GM08714 (cell line): Measurements from ENCODE around the gene PXMP4.
"Not testable (repeated sequence)": the region's sequence is repeated elsewhere in the genome, so short reads cannot be mapped to it uniquely, and the experiment has no call there.

ENCODE experiments used
- H3K4me3 ChIP-seq: fragments of 200-500 bp; sonication (Bioruptor generic); 2 replicates; pipeline ENCODE4 v1.5.1; 2014; ENCODE audit warnings: mild to moderate bottlenecking, low read length, inconsistent platforms
- ZNF274 ChIP-seq: IDR thresholded peaks from 2 replicates; pipeline ENCODE4 v1.6.1; 2012; ENCODE audit warnings: mild to moderate bottlenecking, low read depth, low read length

PXMP4 gene

DNA sequence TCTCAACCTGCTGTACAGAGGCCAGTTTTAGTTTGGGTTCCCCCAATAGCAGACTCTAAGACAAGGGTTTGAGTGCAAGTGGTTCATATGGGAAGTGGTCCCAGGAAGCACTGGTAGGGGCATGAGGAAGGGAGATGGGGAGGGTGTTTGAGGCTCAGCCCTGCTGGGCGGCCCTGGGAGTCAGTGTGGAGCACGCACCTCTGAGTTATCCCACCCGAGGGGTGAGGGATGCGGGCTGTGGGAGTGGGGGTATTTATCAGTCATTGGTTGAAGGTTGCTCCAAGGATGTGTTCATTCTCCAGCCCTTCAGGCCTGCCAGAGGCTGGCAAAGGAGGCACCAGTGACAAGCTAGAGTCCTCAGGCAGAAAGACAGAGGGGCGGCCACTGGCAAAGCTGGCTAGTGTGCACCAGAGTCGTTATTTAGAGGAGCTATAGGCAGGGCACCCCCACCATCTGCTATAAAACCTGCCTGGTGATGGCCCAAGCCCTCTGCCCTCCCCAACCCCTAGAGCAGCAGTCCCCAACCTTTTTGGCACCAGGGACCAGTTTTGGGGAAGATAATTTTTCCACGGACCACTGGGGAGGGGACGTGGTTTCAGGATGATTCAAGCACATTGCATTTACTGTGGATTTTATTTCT is 16.5 kb downstream of the PXMP4 start:
- TF ChIP-seq ZNF274, result no peak
- H3K4me3 ChIP-seq, result no peak overlapping the region

DNA sequence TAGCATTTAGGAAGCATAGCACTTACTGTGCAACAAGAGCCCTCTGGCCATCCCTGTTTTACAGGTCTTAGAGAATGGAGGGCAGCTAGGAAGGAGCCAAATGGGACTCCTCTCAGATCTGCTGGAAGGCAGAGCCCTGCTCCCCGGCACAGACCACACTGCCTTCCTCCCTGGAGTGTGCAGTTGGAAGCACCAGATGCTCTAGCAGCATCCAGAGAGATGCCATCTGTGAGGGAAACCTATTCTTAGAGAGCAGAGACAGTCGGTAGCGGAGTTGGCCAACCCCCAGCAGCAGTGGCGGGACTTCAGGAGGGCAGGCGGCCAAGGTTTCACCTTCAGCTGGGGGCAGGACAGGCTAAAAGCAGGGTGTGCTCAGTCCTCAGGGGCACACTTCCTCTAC is 17.2 kb downstream of the PXMP4 start:
- no peak for TF ChIP-seq ZNF274
- H3K4me3 ChIP-seq, result no peak overlapping the region

DNA sequence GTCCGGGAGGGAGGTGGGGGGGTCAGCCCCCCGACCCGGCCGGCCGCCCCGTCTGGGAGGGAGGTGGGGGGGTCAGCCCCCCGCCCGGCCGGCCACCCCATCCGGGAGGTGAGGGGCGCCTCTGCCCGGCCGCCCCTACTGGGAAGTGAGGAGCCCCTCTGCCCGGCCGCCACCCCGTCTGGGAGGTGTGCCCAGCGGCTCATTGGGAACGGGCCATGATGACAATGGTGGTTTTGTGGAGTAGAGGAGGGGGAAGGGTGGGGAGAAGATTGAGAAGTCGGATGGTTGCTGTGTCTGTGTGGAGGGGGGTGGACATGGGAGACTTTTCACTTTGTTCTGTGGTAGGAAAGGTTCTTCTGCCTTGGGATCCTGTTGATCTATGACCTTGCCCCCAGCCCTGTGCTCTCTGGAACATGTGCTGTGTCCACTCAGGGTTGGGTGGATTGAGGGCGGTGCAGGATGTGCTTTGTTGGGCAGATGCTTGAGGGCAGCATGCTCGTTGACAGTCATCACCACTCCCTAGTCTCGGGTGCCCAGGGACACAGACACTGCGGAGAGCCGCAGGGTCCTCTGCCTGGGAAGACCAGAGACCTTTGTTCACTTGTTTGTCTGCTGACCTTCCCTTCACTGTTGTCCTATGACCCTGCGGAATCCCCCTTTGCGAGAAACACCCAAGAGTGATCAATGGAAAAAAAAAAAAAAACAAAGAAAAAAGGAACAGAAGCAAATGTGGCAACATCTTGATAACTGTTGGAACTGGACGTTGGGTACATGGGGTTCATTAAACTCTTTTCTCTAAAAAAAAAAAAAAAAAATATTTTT is 18.3 kb downstream of the PXMP4 start:
- no peak for TF ChIP-seq ZNF274
- no peak overlapping the region for H3K4me3 ChIP-seq

DNA sequence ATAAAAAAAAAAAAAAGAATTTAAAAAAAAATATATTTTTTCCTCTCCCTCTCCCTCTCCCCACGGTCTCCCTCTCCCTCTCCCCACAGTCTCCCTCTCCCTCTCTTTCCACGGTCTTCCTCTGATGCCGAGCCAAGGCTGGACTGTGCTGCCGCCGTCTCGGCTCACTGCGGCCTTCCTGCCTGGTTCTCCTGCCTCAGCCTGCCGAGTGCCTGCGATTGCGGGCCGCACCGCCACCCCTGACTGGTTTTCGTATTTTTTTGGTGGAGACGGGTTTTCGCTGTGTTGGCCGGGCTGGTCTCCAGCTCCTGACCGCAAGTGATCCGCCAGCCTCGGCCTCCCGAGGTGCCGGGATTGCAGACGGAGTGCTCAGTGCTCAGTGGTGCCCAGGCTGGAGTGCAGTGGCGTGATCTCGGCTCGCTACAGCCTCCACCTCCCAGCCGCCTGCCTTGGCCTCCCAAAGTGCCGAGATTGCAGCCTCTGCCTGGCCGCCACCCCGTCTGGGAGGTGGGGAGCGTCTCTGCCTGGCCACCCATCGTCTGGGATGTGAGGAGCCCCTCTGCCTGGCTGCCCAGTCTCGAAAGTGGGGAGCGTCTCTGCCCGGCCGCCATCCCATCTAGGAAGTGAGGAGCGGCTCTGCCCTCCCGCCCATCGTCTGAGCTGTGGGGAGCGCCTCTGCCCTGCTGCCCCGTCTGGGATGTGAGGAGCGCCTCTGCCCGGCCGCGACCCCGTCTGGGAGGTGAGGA is 19.2 kb downstream of the PXMP4 start:
- not testable (repeated sequence) for H3K4me3 ChIP-seq

DNA sequence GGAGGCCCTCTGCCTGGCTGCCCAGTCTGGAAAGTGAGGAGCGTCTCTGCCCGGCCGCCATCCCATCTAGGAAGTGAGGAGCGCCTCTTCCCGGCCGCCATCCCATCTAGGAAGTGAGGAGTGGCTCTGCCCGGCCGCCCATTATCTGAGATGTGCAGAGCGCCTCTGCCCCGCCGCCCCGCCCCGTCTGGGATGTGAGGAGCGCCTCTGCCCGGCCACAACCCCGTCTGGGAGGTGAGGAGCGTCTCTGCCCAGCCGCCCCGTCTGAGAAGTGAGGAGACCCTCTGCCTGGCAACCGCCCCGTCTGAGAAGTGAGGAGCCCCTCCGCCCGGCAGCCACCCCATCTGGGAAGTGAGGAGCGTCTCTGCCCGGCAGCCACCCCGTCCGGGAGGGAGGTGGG is 21.1 kb downstream of the PXMP4 start:
- not testable (repeated sequence) for H3K4me3 ChIP-seq

DNA sequence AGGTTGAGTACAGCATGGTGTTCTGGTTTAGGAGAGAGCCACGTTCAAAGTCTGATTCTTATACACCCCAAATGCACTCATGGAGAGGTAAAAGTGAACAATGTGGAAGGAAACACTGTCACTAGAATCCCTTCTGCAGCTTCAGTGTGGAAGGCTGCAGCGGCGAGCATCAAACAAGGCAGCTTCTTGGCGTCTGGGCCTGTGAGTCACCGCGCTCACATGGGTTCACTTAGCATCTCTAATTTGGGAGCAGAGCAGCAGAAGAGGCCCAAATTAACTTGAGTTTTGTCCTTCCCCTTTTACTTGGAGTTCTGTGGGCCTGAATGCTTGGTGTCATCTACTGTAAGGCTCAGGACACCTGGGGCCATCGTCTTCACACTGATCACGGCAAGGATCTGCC is 23.0 kb downstream of the PXMP4 start:
- no peak overlapping the region for H3K4me3 ChIP-seq
- TF ChIP-seq ZNF274, result no peak

DNA sequence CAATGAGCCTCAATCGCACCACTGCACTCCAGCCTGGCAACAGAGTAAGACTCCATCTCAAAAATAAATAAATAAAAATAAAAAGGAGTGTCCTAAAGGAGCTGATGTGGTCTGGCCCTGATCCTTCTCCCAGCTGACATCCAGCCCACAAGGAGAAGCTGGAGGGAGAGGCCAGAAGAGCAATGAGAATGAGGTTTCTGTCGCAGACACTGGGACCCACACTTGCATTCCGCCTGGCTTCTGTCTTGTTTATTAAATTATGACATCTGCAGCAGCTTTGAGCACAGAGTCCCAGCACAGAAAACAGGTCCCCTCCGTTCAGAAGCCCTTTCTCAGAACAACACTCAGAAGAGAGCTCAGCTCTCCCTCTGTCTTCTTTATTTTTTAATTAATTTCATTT is 23.7 kb downstream of the PXMP4 start:
- no peak for TF ChIP-seq ZNF274
- H3K4me3 ChIP-seq, result no peak overlapping the region

DNA sequence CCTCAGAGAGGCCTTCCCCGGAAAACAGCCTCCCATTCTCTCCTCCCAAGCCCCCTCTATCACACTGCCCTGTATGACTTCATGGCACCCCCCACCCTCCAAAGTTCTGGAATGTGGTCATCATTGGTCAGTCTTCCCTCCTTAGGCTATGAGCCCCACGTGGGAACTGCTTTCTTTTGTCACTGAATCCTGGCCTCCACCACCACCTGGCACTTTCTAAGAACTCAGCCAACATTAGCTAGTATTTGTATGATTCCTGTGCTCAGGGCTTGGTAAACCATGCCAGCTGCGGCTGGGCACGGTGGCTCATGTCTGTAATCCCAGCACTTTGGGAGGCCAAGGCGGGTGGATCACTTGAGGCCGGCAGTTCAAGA is 25.5 kb downstream of the PXMP4 start:
- no peak for TF ChIP-seq ZNF274
- no peak overlapping the region for H3K4me3 ChIP-seq

DNA sequence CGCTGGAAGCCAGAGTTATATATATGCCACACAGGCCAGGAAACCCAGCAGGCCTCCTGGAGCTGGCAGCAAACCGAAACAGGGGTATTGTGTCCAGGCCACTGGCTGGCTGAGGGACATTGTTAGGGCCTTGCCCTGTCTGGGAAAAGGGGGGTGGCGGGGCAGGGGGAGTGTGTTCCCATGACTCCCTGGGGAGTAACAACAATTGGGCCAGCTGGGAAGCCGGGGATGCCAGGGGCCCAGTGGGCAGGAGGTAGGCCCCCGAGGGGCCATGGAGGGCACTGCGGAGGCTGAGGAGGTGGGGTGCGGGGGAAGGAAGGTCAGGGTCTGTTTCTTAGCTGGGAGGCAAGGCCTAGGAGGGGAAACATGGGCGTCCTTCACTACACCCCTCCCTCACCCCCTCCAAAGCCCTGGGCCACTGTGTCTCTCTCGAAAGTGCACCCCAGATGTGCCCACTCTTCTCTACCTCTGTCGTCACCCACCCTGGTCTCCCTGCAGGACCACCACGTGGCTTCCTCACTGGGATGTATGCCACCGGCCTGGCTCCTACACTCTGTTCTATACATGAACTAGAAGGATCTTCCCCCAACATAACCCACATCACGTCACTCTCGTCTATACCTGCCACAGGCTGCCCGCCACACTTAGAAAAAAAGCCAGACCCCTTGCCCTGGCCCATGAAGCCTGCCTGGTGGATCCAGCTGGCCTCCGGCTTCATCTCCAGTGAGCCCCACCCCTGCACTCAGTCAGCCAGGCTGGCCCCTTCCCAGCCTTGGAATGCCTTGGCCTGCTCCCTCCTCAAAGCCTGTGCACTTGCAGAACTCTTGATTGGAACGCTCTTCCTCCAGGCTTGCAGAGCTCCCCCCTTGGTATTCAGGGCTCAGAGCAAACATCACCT is 26.1 kb downstream of the PXMP4 start:
- H3K4me3 ChIP-seq, result no peak overlapping the region
- no peak for TF ChIP-seq ZNF274

DNA sequence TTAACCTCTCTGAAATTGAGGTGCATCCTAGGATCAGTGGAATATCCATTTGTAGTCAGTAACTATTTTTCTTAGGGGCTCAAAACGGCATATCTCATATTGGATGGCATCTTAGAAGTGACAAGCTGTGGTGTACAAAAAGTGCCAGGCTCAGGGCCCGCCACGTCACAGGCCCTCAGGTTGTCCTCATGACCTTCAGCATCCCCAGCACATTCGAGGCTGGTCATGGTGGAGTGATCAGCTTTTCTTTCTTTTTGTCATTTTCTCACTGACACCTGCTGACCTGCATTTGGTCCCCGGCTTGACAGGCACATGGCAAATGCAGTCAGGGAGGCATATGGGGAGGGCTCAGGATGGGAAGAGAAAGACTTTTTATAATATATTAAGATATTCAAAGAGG is 26.8 kb downstream of the PXMP4 start:
- TF ChIP-seq ZNF274, result no peak
- no peak overlapping the region for H3K4me3 ChIP-seq

DNA sequence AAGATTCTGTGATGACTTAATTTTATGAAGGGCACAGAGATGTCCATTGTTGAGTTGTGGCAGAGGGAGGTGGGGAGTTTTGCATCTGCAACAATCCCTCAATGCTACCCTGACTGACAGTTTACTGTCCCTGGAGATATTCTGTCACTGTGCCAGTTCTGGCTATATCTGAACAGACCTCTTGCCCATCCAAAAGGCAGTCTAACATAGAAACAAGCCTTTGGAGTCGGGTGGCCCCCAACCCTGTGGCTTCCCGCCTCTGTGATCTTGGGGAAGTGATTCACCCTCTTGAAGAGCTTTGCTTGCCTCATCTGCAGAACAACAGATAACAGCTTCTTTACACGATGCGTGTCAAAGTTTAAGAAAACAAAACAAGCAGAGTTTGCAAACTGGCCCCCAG is 30.1 kb downstream of the PXMP4 start:
- no peak overlapping the region for H3K4me3 ChIP-seq
- TF ChIP-seq ZNF274, result no peak

DNA sequence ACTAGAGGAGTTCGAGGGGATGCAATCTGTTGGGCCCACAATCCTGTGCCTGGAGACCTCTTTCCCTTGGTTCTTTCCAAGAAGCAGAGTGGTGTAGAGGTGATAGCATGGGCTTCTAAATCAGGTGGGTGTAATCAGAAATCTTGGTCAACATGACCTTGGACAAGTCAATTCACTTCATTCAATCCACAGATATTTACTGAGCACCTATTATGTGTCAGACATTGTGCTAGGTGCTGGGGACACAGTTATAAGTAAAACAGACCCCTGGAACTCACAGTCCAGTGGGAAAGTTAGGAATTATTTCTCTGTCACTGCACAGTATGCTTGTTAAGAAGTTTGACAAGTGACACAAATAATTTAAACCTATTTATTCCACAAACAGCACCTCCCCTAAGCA is 30.6 kb downstream of the PXMP4 start:
- TF ChIP-seq ZNF274, result no peak
- H3K4me3 ChIP-seq, result no peak overlapping the region

DNA sequence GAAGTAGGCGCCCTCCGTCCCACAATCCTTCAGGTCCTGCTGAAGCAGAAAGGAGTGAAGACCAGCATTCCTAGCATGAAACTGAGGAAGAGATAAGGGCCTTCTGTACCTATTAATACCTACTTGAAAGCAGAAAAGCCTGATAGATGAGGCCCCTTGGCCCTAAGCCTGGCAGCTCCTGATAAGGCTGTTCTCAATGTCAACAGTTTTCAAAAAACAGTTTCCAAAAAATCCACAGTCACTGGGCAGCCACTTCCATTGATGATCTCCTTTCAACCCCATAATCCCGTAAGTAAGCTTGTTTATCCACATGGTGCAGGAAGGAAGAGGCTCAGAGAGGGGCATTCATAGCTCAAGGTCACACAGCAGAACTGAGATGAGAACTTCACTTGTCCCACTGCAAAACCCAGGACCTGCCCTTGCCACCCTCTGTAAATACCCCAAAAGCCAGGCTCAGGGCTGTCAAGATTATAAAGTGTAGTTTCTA is 31.1 kb downstream of the PXMP4 start:
- TF ChIP-seq ZNF274, result no peak
- no peak overlapping the region for H3K4me3 ChIP-seq
